ENCODE measurements around the gene TRIO. TPM values are rescaled to one million over a fixed set of nuclear protein-coding genes. Genes with fewer than 3 reads are reported as not detected.

The TRIO gene
- total RNA-seq, 1 experiment from 2014 or later: 99.8 TPM

- intact Hi-C loops (cut with micrococcal nuclease; ENCODE audit: unreplicated experiment): no loop called here
- TF ChIP-seq CTCF (conservative IDR thresholded peaks at IDR 0.05; ENCODE audit: low read depth, low read length) (no peak), EZH2 (IDR thresholded peaks at IDR 0.05; ENCODE audit: borderline replicate concordance, low read depth, low read length, poor library complexity, severe bottlenecking) (no peak)
- no TSS peak for BruUV-seq (replicated peaks)
- no peaks in the 10 kb centered on the region for H3K27me3 ChIP-seq (replicated peaks; ENCODE audit: insufficient read depth, low read depth, low read length, poor library complexity)
- CTCF ChIA-PET: no interaction called here
- no peaks in the 10 kb centered on the region for H3K36me3 ChIP-seq (ENCODE audit: insufficient read depth, low read length, poor library complexity, severe bottlenecking)
- POLR2A ChIA-PET (ENCODE audit: low non-redundant PET): no interaction called here
- no peak for DNase-seq (ENCODE audit: low spot score)
- no peaks in the 10 kb centered on the region for H3K9me3 ChIP-seq (ENCODE audit: low read depth, low read length, poor library complexity, severe bottlenecking)
- H3K4me3 ChIP-seq (ENCODE audit: low read depth, low read length, poor library complexity, severe bottlenecking): no peak overlapping the region
- H3K27ac ChIP-seq (ENCODE audit: low read depth, low read length, poor library complexity, severe bottlenecking): no peak overlapping the region
- H3K4me1 ChIP-seq (ENCODE audit: insufficient read depth, low read length, poor library complexity, severe bottlenecking): no peaks in the 10 kb centered on the region
Observed at GRCh38 chr5:14128079-14128478, 15.1 kb upstream of the TRIO start.

- no TSS peak for BruUV-seq (replicated peaks)
- no peak for TF ChIP-seq CTCF (conservative IDR thresholded peaks at IDR 0.05; ENCODE audit: low read depth, low read length)
- H3K4me3 ChIP-seq (ENCODE audit: low read depth, low read length, poor library complexity, severe bottlenecking): no peak overlapping the region
- no peaks in the 10 kb centered on the region for H3K27me3 ChIP-seq (replicated peaks; ENCODE audit: insufficient read depth, low read depth, low read length, poor library complexity)
- CTCF ChIA-PET: no interaction called here
- H3K27ac ChIP-seq (ENCODE audit: low read depth, low read length, poor library complexity, severe bottlenecking): no peak overlapping the region
- POLR2A ChIA-PET (ENCODE audit: low non-redundant PET): interaction anchor here (0.6 kb wide), 1 partner anchor 10 kb away, joined by 21 read pairs; no protein-coding TSS in a partner anchor
- H3K9me3 ChIP-seq (ENCODE audit: low read depth, low read length, poor library complexity, severe bottlenecking): no peaks in the 10 kb centered on the region
- no peaks in the 10 kb centered on the region for H3K36me3 ChIP-seq (ENCODE audit: insufficient read depth, low read length, poor library complexity, severe bottlenecking)
- intact Hi-C loops (cut with micrococcal nuclease; ENCODE audit: unreplicated experiment): no loop called here
- no peak for DNase-seq (ENCODE audit: low spot score)
- no peaks in the 10 kb centered on the region for H3K4me1 ChIP-seq (ENCODE audit: insufficient read depth, low read length, poor library complexity, severe bottlenecking)
Observed at GRCh38 chr5:14129123-14129522, 14.0 kb upstream of the TRIO start.

- TF ChIP-seq CTCF (conservative IDR thresholded peaks at IDR 0.05; ENCODE audit: low read depth, low read length) (no peak), EZH2 (IDR thresholded peaks at IDR 0.05; ENCODE audit: borderline replicate concordance, low read depth, low read length, poor library complexity, severe bottlenecking) (no peak)
- no peak overlapping the region for H3K27ac ChIP-seq (ENCODE audit: low read depth, low read length, poor library complexity, severe bottlenecking)
- H3K9me3 ChIP-seq (ENCODE audit: low read depth, low read length, poor library complexity, severe bottlenecking): no peaks in the 10 kb centered on the region
- BruUV-seq (replicated peaks): no TSS peak
- no peaks in the 10 kb centered on the region for H3K4me1 ChIP-seq (ENCODE audit: insufficient read depth, low read length, poor library complexity, severe bottlenecking)
- POLR2A ChIA-PET (ENCODE audit: low non-redundant PET): no interaction called here
- no peak for DNase-seq (ENCODE audit: low spot score)
- H3K4me3 ChIP-seq (ENCODE audit: low read depth, low read length, poor library complexity, severe bottlenecking): no peak overlapping the region
- CTCF ChIA-PET: no interaction called here
- no peaks in the 10 kb centered on the region for H3K36me3 ChIP-seq (ENCODE audit: insufficient read depth, low read length, poor library complexity, severe bottlenecking)
- H3K27me3 ChIP-seq (replicated peaks; ENCODE audit: insufficient read depth, low read depth, low read length, poor library complexity): no peaks in the 10 kb centered on the region
- intact Hi-C loops (cut with micrococcal nuclease; ENCODE audit: unreplicated experiment): no loop called here
Observed at GRCh38 chr5:14131855-14132503, 11.2 kb upstream of the TRIO start.

Data from A673 (cell line).